H9 (cell line): ENCODE results near the gene GORAB. TPM values are rescaled to one million over a fixed set of nuclear protein-coding genes. Genes with fewer than 3 reads are reported as not detected.

Experiments
- DNase-seq: peaks from one replicate; pipeline ENCODE4 v3.0.0-alpha.2; 2017
- H2AFZ ChIP-seq: one replicate; pipeline ENCODE4 v1.6.1; 2013; ENCODE audit warnings: mild to moderate bottlenecking, low read length, control low read depth, moderate library complexity
- H2AK5ac ChIP-seq: 2 replicates; pipeline ENCODE4 v1.6.1; 2013; ENCODE audit warnings: low read length, control low read depth, mixed read lengths; ENCODE audit not compliant: insufficient read length
- H2BK120ac ChIP-seq: one replicate; pipeline ENCODE4 v1.6.1; 2013; ENCODE audit warnings: low read depth, mild to moderate bottlenecking, low read length, control low read depth, inconsistent platforms; ENCODE audit not compliant: poor library complexity, severe bottlenecking
- H2BK12ac ChIP-seq: 2 replicates; pipeline ENCODE4 v1.6.1; 2013; ENCODE audit warnings: low read length, control low read depth, mixed read lengths, low read depth; ENCODE audit not compliant: insufficient read length
- H2BK15ac ChIP-seq: 2 replicates; pipeline ENCODE4 v1.6.1; 2013; ENCODE audit warnings: low read depth, low read length, control low read depth
- H2BK20ac ChIP-seq: one replicate; pipeline ENCODE4 v1.6.1; 2013; ENCODE audit warnings: low read depth, mild to moderate bottlenecking, low read length, control low read depth, inconsistent platforms; ENCODE audit not compliant: poor library complexity, severe bottlenecking
- H2BK5ac ChIP-seq: 2 replicates; pipeline ENCODE4 v1.6.1; 2013; ENCODE audit warnings: low read length, control low read depth, mixed read lengths; ENCODE audit not compliant: insufficient read length
- H3K14ac ChIP-seq: 2 replicates; pipeline ENCODE4 v1.6.1; 2013; ENCODE audit warnings: low read length, control low read depth; ENCODE audit not compliant: insufficient read depth
- H3K18ac ChIP-seq: 2 replicates; pipeline ENCODE4 v1.6.1; 2013; ENCODE audit warnings: low read depth, mild to moderate bottlenecking, mixed read lengths, low read length, control low read depth; ENCODE audit not compliant: insufficient read length
- H3K23ac ChIP-seq: 2 replicates; pipeline ENCODE4 v1.6.1; 2013; ENCODE audit warnings: low read length, control low read depth, mixed read lengths, low read depth; ENCODE audit not compliant: insufficient read length
- H3K23me2 ChIP-seq: 2 replicates; pipeline ENCODE4 v1.6.1; 2013; ENCODE audit warnings: low read depth, mild to moderate bottlenecking, mixed read lengths, low read length, control low read depth; ENCODE audit not compliant: insufficient read length, poor library complexity, severe bottlenecking
- H3K27ac ChIP-seq: 2 replicates; pipeline ENCODE4 v1.5.1; 2013; ENCODE audit warnings: low read length, control low read depth, mixed read lengths, low read depth; ENCODE audit not compliant: insufficient read length
- H3K27me3 ChIP-seq: 2 replicates; pipeline ENCODE4 v1.6.1; 2013; ENCODE audit warnings: low read length, control low read depth, inconsistent platforms; ENCODE audit not compliant: insufficient read depth
- H3K4ac ChIP-seq: 2 replicates; pipeline ENCODE4 v1.6.1; 2013; ENCODE audit warnings: low read depth, mild to moderate bottlenecking, control low read depth, inconsistent platforms, low read length, moderate library complexity
- H3K4me1 ChIP-seq: 2 replicates; pipeline ENCODE4 v1.6.1; 2013; ENCODE audit warnings: low read length, control low read depth, inconsistent platforms; ENCODE audit not compliant: insufficient read depth
- H3K4me2 ChIP-seq: 2 replicates; pipeline ENCODE4 v1.6.1; 2013; ENCODE audit warnings: low read length, control low read depth, mixed read lengths; ENCODE audit not compliant: insufficient read length, insufficient read depth
- H3K56ac ChIP-seq: 2 replicates; pipeline ENCODE4 v1.6.1; 2013; ENCODE audit warnings: low read depth, mild to moderate bottlenecking, mixed read lengths, low read length, control low read depth; ENCODE audit not compliant: insufficient read length
- H3K79me1 ChIP-seq: 2 replicates; pipeline ENCODE4 v1.6.1; 2013; ENCODE audit warnings: low read depth, mild to moderate bottlenecking, moderate library complexity, low read length, control low read depth, inconsistent platforms; ENCODE audit not compliant: insufficient read depth, poor library complexity, severe bottlenecking
- H3K79me2 ChIP-seq: 2 replicates; pipeline ENCODE4 v1.6.1; 2013; ENCODE audit warnings: low read length, control low read depth, inconsistent platforms; ENCODE audit not compliant: insufficient read depth
- H3K9ac ChIP-seq: 2 replicates; pipeline ENCODE4 v1.6.1; 2013; ENCODE audit warnings: low read length, control low read depth, mixed read lengths; ENCODE audit not compliant: insufficient read length; ENCODE audit errors: extremely low read depth
- H3K9me3 ChIP-seq: one replicate; pipeline ENCODE4 v1.6.1; 2013; ENCODE audit warnings: low read depth, low read length, inconsistent platforms; ENCODE audit not compliant: control insufficient read depth
- H3T11ph ChIP-seq: one replicate; pipeline ENCODE4 v1.6.1; 2013; ENCODE audit warnings: mild to moderate bottlenecking, low read length, control low read depth, inconsistent platforms
- H4K20me1 ChIP-seq: one replicate; pipeline ENCODE4 v1.6.1; 2013; ENCODE audit not compliant: control insufficient read depth, insufficient read length, insufficient read depth
- H4K5ac ChIP-seq: 2 replicates; pipeline ENCODE4 v1.6.1; 2013; ENCODE audit warnings: low read depth, mild to moderate bottlenecking, mixed read lengths, low read length, control low read depth; ENCODE audit not compliant: insufficient read length
- H4K8ac ChIP-seq: replicated peaks from 2 replicates; pipeline ENCODE4 v1.6.1; 2013; ENCODE audit warnings: low read length, control low read depth, mixed read lengths, low read depth; ENCODE audit not compliant: insufficient read length
- H4K91ac ChIP-seq: 2 replicates; pipeline ENCODE4 v1.6.1; 2013; ENCODE audit warnings: low read depth, mild to moderate bottlenecking, moderate library complexity, mixed read lengths, low read length, control low read depth; ENCODE audit not compliant: insufficient read length
- H3K27ac Mint-ChIP-seq, 3 experiments: 2 replicates in 2 of 3; 3 replicates in 1 of 3; pipeline ENCODE4 v1.8.0; 2020 to 2021; ENCODE audit warnings: mixed read lengths in 3 of 3, mild to moderate bottlenecking in 1 of 3, moderate library complexity in 1 of 3
- H3K27me3 Mint-ChIP-seq: 2 replicates; pipeline ENCODE4 v1.8.0; 2021; ENCODE audit warnings: low read depth, mild to moderate bottlenecking, moderate library complexity, mixed read lengths
- H3K36me3 Mint-ChIP-seq, 3 experiments: 2 replicates in 2 of 3; 3 replicates in 1 of 3; pipeline ENCODE4 v1.8.0; 2020 to 2021; ENCODE audit warnings: low read depth in 3 of 3, mixed read lengths in 3 of 3; ENCODE audit not compliant: insufficient read depth in 1 of 3
- H3K4me1 Mint-ChIP-seq, 2 experiments: 2 replicates each; pipeline ENCODE4 v1.8.0; 2020; ENCODE audit warnings: mixed read lengths in 2 of 2
- H3K4me3 Mint-ChIP-seq, 2 experiments: 2 replicates in 1 of 2; 3 replicates in 1 of 2; pipeline ENCODE4 v1.8.0; 2020 to 2021; ENCODE audit warnings: mild to moderate bottlenecking in 2 of 2, mixed read lengths in 2 of 2, moderate library complexity in 1 of 2
- H3K9me3 Mint-ChIP-seq, 2 experiments: 2 replicates in 1 of 2; 3 replicates in 1 of 2; pipeline ENCODE4 v1.8.0; 2020; ENCODE audit warnings: mild to moderate bottlenecking in 2 of 2, mixed read lengths in 2 of 2, moderate library complexity in 1 of 2
- CTCF ChIP-seq: fragments of 200-600 bp; sonication (generic); conservative IDR thresholded peaks from 3 replicates; pipeline ENCODE4 v1.8.0; 2021; ENCODE audit warnings: antibody characterized with exemption, mild to moderate bottlenecking
- total RNA-seq: library from RNA; stranded (reverse); gene quantifications from 2 replicates; pipeline ENCODE4 v1.2.1, GENCODE V29; 2021

The GORAB gene
- total RNA-seq, 1 experiment from 2014 or later = 17.8 TPM

- peaks cover 18% of the 10 kb centered on the region; the same call in 1 of the 2 replicates for H3K79me2 ChIP-seq
- H2BK12ac ChIP-seq = no peak overlapping the region
- H3K4me1 ChIP-seq = no peaks in the 10 kb centered on the region; the same call in 1 of the 2 replicates
- no peak overlapping the region for H2AK5ac ChIP-seq
- no peak overlapping the region for H2BK120ac ChIP-seq
- no peak overlapping the region for H3K14ac ChIP-seq
- no peak overlapping the region for H3K4me2 ChIP-seq
- no peak overlapping the region for H3K56ac ChIP-seq
- H4K5ac ChIP-seq = no peak overlapping the region
- H3K27me3 Mint-ChIP-seq = no peaks in the 10 kb centered on the region
- no peaks in the 10 kb centered on the region for H3K9me3 ChIP-seq
- no peak overlapping the region for H3K4ac ChIP-seq
- H4K20me1 ChIP-seq = no peaks in the 10 kb centered on the region
- no peak overlapping the region for H2BK5ac ChIP-seq
- H3K4me3 Mint-ChIP-seq = no peak overlapping the region
- TF ChIP-seq CTCF = no peak
- DNase-seq = no peak
- peaks cover 6% of the 10 kb centered on the region for H3K79me1 ChIP-seq
- H3K4me1 Mint-ChIP-seq = peaks cover 0 to 2% of the 10 kb centered on the region in 2 experiments; a peak in 2 of 4 replicates
- no peak overlapping the region for H2BK15ac ChIP-seq
- no peaks in the 10 kb centered on the region for H3K23me2 ChIP-seq
- peaks cover 20 to 50% (median 49%) of the 10 kb centered on the region in 3 experiments; a peak in 5 of 7 replicates for H3K36me3 Mint-ChIP-seq
- H2AFZ ChIP-seq = no peak overlapping the region
- no peak overlapping the region for H3T11ph ChIP-seq
- no peaks in the 10 kb centered on the region for H3K9me3 Mint-ChIP-seq
- no peak overlapping the region for H4K91ac ChIP-seq
- peak overlapping the region in 1 of 3 experiments; percentile 29; a peak in 1 of 7 replicates for H3K27ac Mint-ChIP-seq
- H3K9ac ChIP-seq = no peak overlapping the region
- H4K8ac ChIP-seq = no peak overlapping the region
- H3K27me3 ChIP-seq = no peaks in the 10 kb centered on the region
- no peak overlapping the region for H2BK20ac ChIP-seq
- no peak overlapping the region for H3K27ac ChIP-seq
- no peak overlapping the region for H3K23ac ChIP-seq
- H3K18ac ChIP-seq = no peak overlapping the region
Measured at GRCh38 chr1:170537798-170538503, 6.0 kb downstream of the GORAB start.
